Activated CD4-positive, alpha-beta memory T cell treated with anti-CD3 and anti-CD28 coated beads for 36 hours (primary cell): Measurements from ENCODE around the gene SENP5. TPM values are rescaled to one million over a fixed set of nuclear protein-coding genes. Genes with fewer than 3 reads are reported as not detected.
"Not testable (repeated sequence)": the region's sequence is repeated elsewhere in the genome, so short reads cannot be mapped to it uniquely, and the experiment has no call there.

Experiments
- CTCF ChIA-PET: fragments of 350-600 bp; sonication (Branson Sonifier 250); formaldehyde crosslinking; loops from one replicate; lab custom pipeline; 2021; ENCODE audit warnings: antibody characterized with exemption, inconsistent platforms; lab: Charles Lee
- POLR2A ChIA-PET: fragments of 350-600 bp; sonication (Branson Sonifier 250); formaldehyde crosslinking; loops from one replicate; lab custom pipeline; 2021; ENCODE audit warnings: antibody characterized with exemption; lab: Charles Lee
- DNase-seq: peaks from one replicate; pipeline ENCODE4 v3.0.0-alpha.2; 2020
- H3K27ac Mint-ChIP-seq: one replicate; pipeline ENCODE4 v1.8.0; 2021; ENCODE audit warnings: mixed read lengths
- H3K27me3 Mint-ChIP-seq: one replicate; pipeline ENCODE4 v1.8.0; 2021; ENCODE audit warnings: mixed read lengths
- H3K36me3 Mint-ChIP-seq: one replicate; pipeline ENCODE4 v1.8.0; 2021; ENCODE audit warnings: mixed read lengths
- H3K4me1 Mint-ChIP-seq: one replicate; pipeline ENCODE4 v1.8.0; 2021; ENCODE audit warnings: low read depth, mixed read lengths
- H3K4me3 Mint-ChIP-seq: one replicate; pipeline ENCODE4 v1.8.0; 2021; ENCODE audit warnings: mild to moderate bottlenecking, mixed read lengths
- H3K9me3 Mint-ChIP-seq: one replicate; pipeline ENCODE4 v1.8.0; 2021; ENCODE audit warnings: mixed read lengths
- intact Hi-C: fragments of 100-400 bp; cut with micrococcal nuclease; formaldehyde crosslinking; loops from one replicate; pipeline ENCODE4 v1.15.1; 2023
- total RNA-seq, 2 experiments: library from RNA; stranded (reverse); gene quantifications; one replicate each; pipeline ENCODE4 v1.2.3, GENCODE V29; 2021

Gene SENP5
- total RNA-seq, 2 experiments from 2014 or later = 30.5 to 32.0 TPM

DNA sequence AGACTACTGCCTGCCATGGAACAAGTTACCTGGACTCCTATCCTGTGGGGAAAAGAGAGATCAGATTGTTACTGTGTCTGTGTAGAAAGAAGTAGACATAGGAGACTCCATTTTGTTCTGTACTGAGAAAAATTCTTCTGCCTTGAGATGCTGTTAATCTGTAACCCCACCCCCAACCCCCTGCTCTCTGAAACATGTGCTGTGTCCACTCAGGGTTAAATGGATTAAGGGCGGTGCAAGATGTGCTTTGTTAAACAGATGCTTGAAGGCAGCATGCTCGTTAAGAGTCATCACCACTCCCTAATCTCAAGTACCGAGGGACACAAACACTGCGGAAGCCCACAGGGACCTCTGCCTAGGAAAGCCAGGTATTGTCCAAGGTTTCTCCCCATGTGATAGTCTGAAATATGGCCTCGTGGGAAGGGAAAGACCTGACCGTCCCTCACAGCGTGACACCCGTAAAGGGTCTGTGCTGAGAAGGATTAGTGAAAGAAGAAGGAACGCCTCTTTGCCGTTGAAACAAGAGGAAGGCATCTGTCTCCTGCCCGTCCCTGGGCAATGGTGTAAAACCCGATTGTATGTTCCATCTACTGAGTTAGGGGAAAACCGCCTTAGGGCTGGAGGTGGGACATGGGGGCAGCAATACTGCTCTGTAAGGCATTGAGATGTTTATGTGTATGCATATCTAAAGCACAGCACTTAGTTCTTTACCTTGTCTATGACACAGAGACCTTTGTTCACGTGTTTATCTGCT, 76.5 kb downstream of the SENP5 start:
- Mint-ChIP-seq H3K27ac (peak overlapping the region; percentile 68), H3K4me3 (peak overlapping the region; percentile 98), H3K4me1 (peaks cover 38% of the 10 kb centered on the region), H3K36me3 (peaks cover 19% of the 10 kb centered on the region)
- DNase-seq, H3K27me3 Mint-ChIP-seq, CTCF ChIA-PET, POLR2A ChIA-PET, H3K9me3 Mint-ChIP-seq: not testable (repeated sequence)
- intact Hi-C loops = loop anchor here (5.0 to 10.0 kb wide), 5 partner anchors 57 to 1039 kb away; partner anchors contain the start of genes DLG1 and TNK2

DNA sequence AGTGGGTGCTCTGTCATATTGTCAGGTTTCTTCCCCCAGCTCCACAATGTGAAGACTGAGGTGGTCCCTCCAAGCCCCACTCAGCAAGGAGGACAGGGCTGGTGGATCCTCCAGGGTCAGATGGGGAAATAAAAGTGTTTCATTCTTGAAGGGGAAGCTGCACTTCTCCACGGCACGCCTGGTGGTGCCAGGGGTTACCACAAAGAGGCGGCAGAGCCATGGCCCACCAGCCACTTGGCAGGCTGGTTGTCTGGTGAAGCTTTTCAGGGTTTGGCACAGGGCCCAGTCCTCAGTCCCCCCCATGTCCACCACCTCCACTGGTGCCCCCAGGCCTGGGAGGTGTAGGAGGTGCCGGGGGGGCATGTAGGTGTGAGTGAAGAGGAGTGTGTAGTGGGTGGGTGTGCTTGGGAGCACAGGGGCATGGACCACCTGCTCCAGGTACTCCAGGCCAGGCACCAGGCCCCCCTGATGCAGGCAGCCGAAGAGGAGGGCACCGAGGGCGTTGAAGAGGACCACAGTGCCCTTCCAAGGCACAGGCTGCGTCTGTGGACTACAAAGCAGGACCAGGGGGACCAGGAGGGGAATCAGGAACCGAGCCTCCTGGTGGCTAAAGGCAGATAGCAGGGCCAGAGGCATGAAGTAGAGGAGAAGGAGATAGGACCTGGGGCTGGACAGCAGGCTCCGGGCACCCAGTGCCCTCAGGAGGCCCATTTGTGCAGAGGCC, 79.6 kb downstream of the SENP5 start:
- CTCF ChIA-PET = no interaction called here

DNA sequence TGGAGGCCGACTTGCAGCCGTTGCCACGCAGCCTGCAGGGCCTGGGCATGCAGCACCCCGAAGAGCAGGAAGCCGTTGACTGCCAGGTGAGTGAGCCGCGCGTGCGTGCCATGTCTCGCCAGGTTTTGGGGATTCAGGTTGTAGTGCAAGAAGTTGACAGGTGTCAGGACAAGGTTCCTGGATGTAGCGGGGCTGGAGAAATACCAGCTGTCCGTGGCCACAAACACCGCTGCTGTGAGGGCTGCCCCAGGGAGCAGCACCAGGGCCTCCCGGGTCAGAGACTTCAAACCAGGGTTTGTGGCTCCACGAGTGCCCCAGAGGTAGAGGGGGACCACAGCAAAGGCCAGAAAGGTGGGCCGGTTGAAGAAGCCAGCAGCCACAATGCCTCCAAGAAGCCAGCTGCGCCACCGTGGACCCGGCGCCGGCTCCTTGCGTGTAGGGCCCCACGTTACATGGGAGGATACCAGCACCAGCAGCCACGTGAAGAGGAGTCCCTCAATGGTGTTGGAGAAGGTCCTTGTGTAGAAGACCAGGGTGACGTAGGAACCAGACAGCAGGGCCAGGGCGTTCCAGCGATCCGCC, 80.2 kb downstream of the SENP5 start:
- POLR2A ChIA-PET = interaction anchor here (2.1 kb wide), 1 partner anchor 21 kb away, joined by 5 read pairs; the partner anchor contains the start of gene PIGZ
- peaks cover 8% of the 10 kb centered on the region for H3K36me3 Mint-ChIP-seq

More for the DNA sequence above, 79.6 kb downstream of the SENP5 start:
- intact Hi-C loops = loop anchor here (10.0 kb wide), 3 partner anchors 342 to 1042 kb away; partner anchors contain the start of gene TNK2
- Mint-ChIP-seq H3K4me3 (no peak overlapping the region), H3K9me3 (no peaks in the 10 kb centered on the region), H3K27me3 (peaks cover 1% of the 10 kb centered on the region), H3K36me3 (peaks cover 11% of the 10 kb centered on the region), H3K4me1 (peaks cover 20% of the 10 kb centered on the region), H3K27ac (no peak overlapping the region)
- POLR2A ChIA-PET = interaction anchor here (2.1 kb wide), 1 partner anchor 21 kb away, joined by 5 read pairs; the partner anchor contains the start of gene PIGZ
- DNase-seq = no peak

DNA sequence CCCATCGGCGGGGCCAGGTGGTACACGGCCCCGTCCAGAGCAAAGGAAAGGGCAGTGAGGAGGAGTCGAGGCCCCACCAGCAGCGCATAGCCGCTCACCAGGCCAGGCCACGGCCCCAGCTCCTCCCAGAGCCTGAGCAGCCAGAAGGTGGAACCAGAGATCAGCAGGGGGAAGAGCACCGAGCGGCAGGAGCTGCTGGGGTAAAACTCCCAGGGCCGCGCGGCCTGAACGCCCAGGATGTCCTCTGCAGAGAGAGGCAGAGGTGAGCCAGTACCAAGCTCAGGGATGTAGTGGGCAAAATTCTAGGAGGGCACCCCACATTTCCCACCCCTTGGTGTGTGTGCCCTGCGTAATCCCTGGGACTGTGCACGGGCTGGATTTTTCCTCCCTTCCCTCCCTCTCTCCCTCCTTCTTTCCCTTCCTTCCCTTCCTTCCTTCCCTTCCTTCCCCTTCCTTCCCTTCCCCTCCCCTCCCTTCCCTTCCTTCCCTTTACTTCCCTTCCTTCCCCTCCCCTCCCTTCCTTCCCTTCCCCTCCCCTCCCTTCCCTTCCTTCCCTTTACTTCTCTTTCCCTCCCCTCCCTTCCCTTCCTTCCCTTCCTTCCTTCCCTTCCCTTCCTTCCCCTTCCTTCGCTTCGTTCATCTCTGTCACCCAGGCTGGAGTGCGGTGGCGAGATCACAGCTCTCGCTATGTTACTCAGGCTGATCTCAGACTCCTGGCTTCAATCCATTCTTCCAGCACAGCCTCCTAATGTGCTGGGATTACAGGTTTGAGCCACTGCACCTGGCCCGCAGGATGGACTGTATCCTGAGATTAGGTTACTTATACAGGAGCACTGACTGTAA, 80.9 kb downstream of the SENP5 start:
- intact Hi-C loops = loop anchor here (10.0 kb wide), 3 partner anchors 344 to 1044 kb away; partner anchors contain the start of gene TNK2
- no peak overlapping the region for H3K27ac Mint-ChIP-seq
- H3K27me3 Mint-ChIP-seq = no peaks in the 10 kb centered on the region
- H3K4me1 Mint-ChIP-seq = peaks cover 13% of the 10 kb centered on the region
- peaks cover 3% of the 10 kb centered on the region for H3K36me3 Mint-ChIP-seq
- DNase-seq = no peak
- CTCF ChIA-PET = no interaction called here
- no peaks in the 10 kb centered on the region for H3K9me3 Mint-ChIP-seq
- H3K4me3 Mint-ChIP-seq = no peak overlapping the region
- POLR2A ChIA-PET = interaction anchor here (2.1 kb wide), 1 partner anchor 20 kb away, joined by 5 read pairs; the partner anchor contains the start of gene PIGZ

More for the DNA sequence above, 80.2 kb downstream of the SENP5 start:
- Mint-ChIP-seq H3K4me1 (peaks cover 20% of the 10 kb centered on the region), H3K27ac (no peak overlapping the region), H3K27me3 (no peaks in the 10 kb centered on the region), H3K9me3 (no peaks in the 10 kb centered on the region), H3K4me3 (no peak overlapping the region)
- DNase-seq = no peak
- intact Hi-C loops = loop anchor here (10.0 kb wide), 3 partner anchors 343 to 1043 kb away; partner anchors contain the start of gene TNK2
- CTCF ChIA-PET = no interaction called here

DNA sequence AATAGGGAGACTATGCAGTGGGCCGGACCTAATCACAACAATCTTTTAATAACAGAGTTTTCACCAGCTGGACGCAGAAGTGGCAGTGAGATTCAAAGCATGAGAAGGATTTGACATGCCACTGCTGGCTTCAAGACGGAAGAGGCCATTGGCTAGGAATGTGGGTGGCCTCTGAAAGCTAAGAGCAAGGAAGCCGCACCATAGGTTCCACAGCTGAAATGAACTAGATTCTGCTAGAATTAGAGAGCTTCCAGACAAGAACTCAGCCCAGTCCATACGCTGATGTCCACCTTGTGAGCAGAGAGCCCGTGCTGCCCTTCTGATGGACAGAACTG, 81.5 kb downstream of the SENP5 start:
- intact Hi-C loops = loop anchor here (10.0 kb wide), 3 partner anchors 344 to 1044 kb away; partner anchors contain the start of gene TNK2

DNA sequence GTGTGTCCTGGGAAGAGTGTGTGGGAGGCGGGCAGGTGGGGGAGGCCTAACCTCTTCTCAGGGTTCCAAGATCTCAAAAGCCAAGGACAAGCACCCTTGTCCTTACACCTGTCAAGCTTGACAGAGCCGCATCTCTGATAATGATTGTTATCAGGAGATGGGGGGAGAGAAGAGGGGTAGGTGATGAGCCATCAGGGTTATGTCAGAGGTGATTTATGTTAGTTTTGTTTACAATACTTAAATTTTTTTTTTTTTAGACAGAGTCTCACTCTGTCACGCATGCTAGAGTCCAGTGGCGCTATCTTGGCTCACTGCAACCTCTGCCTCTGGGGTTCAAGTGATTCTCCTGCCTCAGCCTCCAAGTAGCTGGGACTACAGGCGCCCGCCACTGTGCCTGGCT, 82.0 kb downstream of the SENP5 start:
- H3K9me3 Mint-ChIP-seq = no peaks in the 10 kb centered on the region
- H3K36me3 Mint-ChIP-seq = peaks cover 3% of the 10 kb centered on the region
- intact Hi-C loops = loop anchor here (10.0 kb wide), 3 partner anchors 345 to 1045 kb away; partner anchors contain the start of gene TNK2
- peaks cover 3% of the 10 kb centered on the region for H3K4me1 Mint-ChIP-seq
- POLR2A ChIA-PET = no interaction called here
- CTCF ChIA-PET = no interaction called here
- H3K4me3 Mint-ChIP-seq = no peak overlapping the region
- H3K27ac Mint-ChIP-seq = no peak overlapping the region
- no peaks in the 10 kb centered on the region for H3K27me3 Mint-ChIP-seq
- DNase-seq = no peak

More for the DNA sequence above, 81.5 kb downstream of the SENP5 start:
- Mint-ChIP-seq H3K27me3 (no peaks in the 10 kb centered on the region), H3K9me3 (no peaks in the 10 kb centered on the region), H3K36me3 (peaks cover 3% of the 10 kb centered on the region), H3K4me1 (peaks cover 8% of the 10 kb centered on the region), H3K27ac (no peak overlapping the region), H3K4me3 (no peak overlapping the region)
- CTCF ChIA-PET = no interaction called here
- POLR2A ChIA-PET = no interaction called here
- no peak for DNase-seq

DNA sequence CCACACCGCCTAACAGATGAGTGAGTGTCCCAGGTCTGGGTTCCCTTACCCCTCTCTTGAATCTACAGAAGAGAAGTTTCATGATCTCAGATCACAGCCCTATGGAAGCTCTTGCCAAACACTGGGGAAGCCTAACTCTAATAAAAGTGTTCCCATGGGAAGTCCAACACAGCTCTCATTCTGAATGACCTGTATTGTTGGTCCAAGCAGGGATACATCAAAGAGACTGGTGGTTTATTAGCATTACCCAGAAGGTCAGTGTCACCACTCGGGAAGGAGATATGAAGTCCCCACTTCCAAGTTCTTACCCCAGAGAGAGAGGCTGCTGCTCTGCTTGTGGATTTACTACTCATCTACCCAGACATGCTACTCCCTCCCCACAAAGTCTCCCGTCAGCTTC, 83.7 kb downstream of the SENP5 start:
- POLR2A ChIA-PET = no interaction called here
- H3K27ac Mint-ChIP-seq = no peak overlapping the region
- no peaks in the 10 kb centered on the region for H3K9me3 Mint-ChIP-seq
- no peaks in the 10 kb centered on the region for H3K27me3 Mint-ChIP-seq
- CTCF ChIA-PET = interaction anchor here (0.6 to 1.5 kb wide), 3 partner anchors 9 to 42 kb away, joined by 3 read pairs; partner anchors contain the start of gene NCBP2
- no peak overlapping the region for H3K4me3 Mint-ChIP-seq
- no peaks in the 10 kb centered on the region for H3K4me1 Mint-ChIP-seq
- H3K36me3 Mint-ChIP-seq = no peaks in the 10 kb centered on the region
- intact Hi-C loops = no loop called here
- no peak for DNase-seq

DNA sequence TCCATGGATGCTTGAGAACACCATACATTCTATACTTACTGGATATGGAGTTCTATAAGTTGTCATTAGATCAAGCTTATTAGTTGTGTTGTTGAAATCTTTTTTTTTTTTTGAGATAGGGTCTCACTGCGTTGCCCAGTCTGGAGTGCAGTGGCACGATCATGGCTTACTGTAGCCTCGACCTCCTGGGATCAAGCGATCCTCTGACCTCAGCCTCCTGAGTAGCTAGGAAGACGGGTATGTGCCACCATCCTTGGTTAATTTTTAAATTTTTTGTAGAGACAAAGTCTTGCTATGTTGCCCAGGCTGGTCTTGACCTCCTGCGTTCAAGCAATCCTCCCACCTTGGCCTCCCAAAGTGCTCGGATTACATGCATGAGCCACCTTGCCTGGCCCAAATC, 87.1 kb downstream of the SENP5 start:
- POLR2A ChIA-PET = no interaction called here
- no peaks in the 10 kb centered on the region for H3K9me3 Mint-ChIP-seq
- intact Hi-C loops = no loop called here
- no peak overlapping the region for H3K27ac Mint-ChIP-seq
- no peak for DNase-seq
- no peaks in the 10 kb centered on the region for H3K36me3 Mint-ChIP-seq
- no peaks in the 10 kb centered on the region for H3K4me1 Mint-ChIP-seq
- CTCF ChIA-PET = interaction anchor here (1.0 kb wide), 2 partner anchors 12 to 117 kb away, joined by 3 read pairs; partner anchors contain the start of gene NCBP2
- H3K27me3 Mint-ChIP-seq = no peaks in the 10 kb centered on the region
- H3K4me3 Mint-ChIP-seq = no peak overlapping the region

DNA sequence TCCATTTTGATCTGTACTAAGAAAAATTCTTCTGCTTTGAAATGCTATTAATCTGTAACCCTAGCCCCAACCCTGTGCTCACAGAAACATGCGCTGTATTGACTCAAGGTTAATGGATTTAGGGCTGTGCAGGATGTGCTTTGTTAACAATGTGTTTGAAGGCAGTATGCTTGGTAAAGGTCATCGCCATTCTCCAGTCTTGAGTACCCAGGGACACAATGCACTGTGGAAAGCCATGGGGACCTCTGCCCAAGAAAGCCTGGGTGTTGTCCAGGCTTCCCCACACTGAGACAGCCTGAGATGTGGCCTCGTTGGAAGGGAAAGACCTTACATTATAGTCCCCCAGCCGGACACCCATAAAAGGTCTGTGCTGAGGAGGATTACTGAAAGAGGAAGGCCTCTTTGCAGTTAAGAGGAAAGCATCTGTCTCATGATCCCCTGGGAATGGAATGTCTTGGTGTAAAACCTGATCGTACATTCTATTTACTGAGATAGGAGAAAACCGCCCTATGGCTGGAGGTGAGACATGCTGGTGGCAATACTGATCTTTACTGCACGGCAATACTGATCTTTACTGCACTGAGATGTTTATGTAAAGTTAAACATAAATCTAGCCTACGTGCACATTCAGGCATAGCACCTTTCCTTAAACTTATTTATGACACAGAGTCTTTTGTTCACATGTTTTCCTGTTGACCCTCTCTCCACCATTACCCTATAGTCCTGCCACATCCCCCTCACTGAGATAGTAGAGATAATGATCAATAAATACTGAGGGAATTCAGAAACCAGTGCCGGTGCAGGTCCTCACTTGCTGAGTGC, 94.6 kb downstream of the SENP5 start:
- H3K4me1 Mint-ChIP-seq = no peaks in the 10 kb centered on the region
- no peaks in the 10 kb centered on the region for H3K27me3 Mint-ChIP-seq

DNA sequence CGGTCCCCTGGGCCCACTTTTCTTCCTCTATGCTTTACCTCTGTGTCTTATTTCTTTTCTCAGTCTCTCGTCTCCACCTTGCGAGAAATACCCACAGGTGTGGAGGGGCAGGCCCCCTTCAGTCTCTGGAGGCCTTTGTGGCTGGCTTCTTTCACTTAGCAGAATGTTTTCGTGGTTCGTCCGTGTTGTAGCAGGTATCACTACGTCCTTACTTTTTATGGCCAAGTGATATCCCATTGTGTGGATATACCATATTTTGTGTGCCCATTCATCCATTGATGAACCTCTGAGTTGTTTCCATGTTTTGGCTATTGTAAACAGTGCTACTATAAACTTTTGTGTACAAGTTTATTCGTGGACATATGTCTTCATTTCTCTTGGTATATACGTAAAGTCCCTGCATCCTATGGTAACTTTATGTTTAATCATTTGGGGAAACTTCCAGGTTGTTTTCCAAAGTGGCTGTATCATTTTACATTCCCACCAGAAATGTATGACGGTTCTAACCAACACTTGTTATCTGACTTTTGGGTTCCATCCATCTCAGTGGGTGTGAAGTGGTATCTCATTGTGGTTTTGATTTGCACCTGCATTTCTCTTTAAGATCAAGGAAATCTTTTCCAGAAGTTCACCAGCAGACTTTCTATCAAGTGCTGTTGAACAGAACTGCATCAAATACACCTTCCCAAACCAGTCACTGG, 95.4 kb downstream of the SENP5 start:
- no peak overlapping the region for H3K27ac Mint-ChIP-seq
- H3K4me1 Mint-ChIP-seq = peaks cover 6% of the 10 kb centered on the region
- no peaks in the 10 kb centered on the region for H3K36me3 Mint-ChIP-seq
- ChIA-PET POLR2A (no interaction called here), CTCF (interaction anchor here (1.2 kb wide), 1 partner anchor 125 kb away, joined by 5 read pairs; no protein-coding TSS in a partner anchor)
- H3K9me3 Mint-ChIP-seq = peaks cover 6% of the 10 kb centered on the region
- no peak overlapping the region for H3K4me3 Mint-ChIP-seq
- no peak for DNase-seq
- H3K27me3 Mint-ChIP-seq = peaks cover under 1% of the 10 kb centered on the region
- intact Hi-C loops = no loop called here

More for the DNA sequence above, 94.6 kb downstream of the SENP5 start:
- ChIA-PET CTCF (no interaction called here), POLR2A (no interaction called here)
- DNase-seq = no peak
- H3K27ac Mint-ChIP-seq = no peak overlapping the region
- intact Hi-C loops = no loop called here
- no peak overlapping the region for H3K4me3 Mint-ChIP-seq
- H3K36me3 Mint-ChIP-seq = no peaks in the 10 kb centered on the region
- H3K9me3 Mint-ChIP-seq = peaks cover 6% of the 10 kb centered on the region
